K562 (cell line): ENCODE measurements around the gene MRRF. TPM values are rescaled to one million over a fixed set of nuclear protein-coding genes. Genes with fewer than 3 reads are reported as not detected.
A peak's percentile ranks its signal among the peaks of the same experiment; 100 is the strongest.

Experiments used
- BHLHE40 ChIP-seq: IDR thresholded peaks from 2 replicates; pipeline ENCODE4 v1.6.1; 2011; ENCODE audit warnings: low read length, improper control_type of control experiment
- ETV6 ChIP-seq, 3 experiments: fragments of 150-350 bp in 1 of 3; sonication (generic) in 1 of 3; formaldehyde crosslinking in 1 of 3; IDR thresholded peaks; 2 replicates each; pipeline versions ENCODE4 v1.6.1 to v1.8.0; 2014 to 2022; ENCODE audit warnings: borderline replicate concordance in 2 of 3, low read depth in 2 of 3, antibody characterized with exemption in 1 of 3, low read length in 1 of 3, mild to moderate bottlenecking in 1 of 3, missing genetic modification reagents in 1 of 3
- FUS ChIP-seq: fragments of 200-400 bp; formaldehyde crosslinking; optimal IDR thresholded peaks from 2 replicates; pipeline ENCODE3; 2017; ENCODE audit warnings: low read depth, low read length
- GABPB2 ChIP-seq: fragments of 250-450 bp; sonication (Bioruptor Pico); conservative IDR thresholded peaks from 2 replicates; pipeline ENCODE4 v1.5.1; 2021; ENCODE audit warnings: mild to moderate bottlenecking
- JUNB ChIP-seq: fragments of 450-650 bp; formaldehyde crosslinking; conservative IDR thresholded peaks from 2 replicates; pipeline ENCODE4 v1.4.0; 2020; ENCODE audit warnings: mild to moderate bottlenecking
- KDM2B ChIP-seq: fragments of 250-450 bp; sonication (Bioruptor Pico); IDR thresholded peaks from 2 replicates; pipeline ENCODE4 v1.8.0; 2021; ENCODE audit warnings: mild to moderate bottlenecking, moderate library complexity
- PTRF ChIP-seq: fragments of 450-650 bp; IDR thresholded peaks from 2 replicates; pipeline ENCODE4 v1.6.1; 2016; ENCODE audit warnings: mild to moderate bottlenecking, missing genetic modification characterization, missing compliant biosample characterization
- RBM34 ChIP-seq: fragments of 200-400 bp; formaldehyde crosslinking; IDR thresholded peaks from 2 replicates; pipeline ENCODE4 v1.6.1; 2018; ENCODE audit warnings: low read length, borderline replicate concordance; ENCODE audit not compliant: insufficient read depth
- SIRT6 ChIP-seq: IDR thresholded peaks from one replicate; pipeline ENCODE4 v1.6.1; 2012; ENCODE audit warnings: low read depth, mild to moderate bottlenecking, control low read depth, inconsistent platforms, low read length, moderate library complexity
- WHSC1 ChIP-seq: IDR thresholded peaks from one replicate; pipeline ENCODE4 v1.6.1; 2012; ENCODE audit warnings: low read length, control low read depth, inconsistent platforms
- ZNF124 ChIP-seq: sonication (generic); formaldehyde crosslinking; IDR thresholded peaks from 2 replicates; pipeline ENCODE4 v1.8.1; 2022; ENCODE audit warnings: missing genetic modification reagents
- ZNF143 ChIP-seq: sonication (generic); formaldehyde crosslinking; IDR thresholded peaks from 2 replicates; pipeline ENCODE4 v1.9.0; 2022; ENCODE audit warnings: mild to moderate bottlenecking, missing genetic modification reagents
- polyA plus RNA-seq, 8 experiments: library from polyadenylated mRNA; depleted of rRNA in 4 of 8; stranded (reverse) in 5 of 8; unstranded in 3 of 8; fragments of >200 nt; fragmentation: Nextera tagmentation in 2 of 8; fragmentation: Illumina TruSeq in 1 of 8; extraction: Ambion mirVana in 2 of 8; extraction: Trizol in 1 of 8; gene quantifications; 2 replicates each; pipeline versions ENCODE4 v1.2.1 to v1.2.3, GENCODE V29; 2011 to 2014; ENCODE audit warnings: inconsistent platforms in 1 of 8, missing spikeins in 1 of 8
- total RNA-seq, 7 experiments: library from RNA; depleted of rRNA in 6 of 7; stranded (reverse); fragments of >200 nt in 6 of 7; fragmentation: Illumina TruSeq in 2 of 7; extraction: Trizol in 2 of 7; gene quantifications; 2 replicates each; pipeline versions ENCODE4 v1.2.1 to v1.2.3, GENCODE V29; 2011 to 2021; ENCODE audit warnings: low replicate concordance in 1 of 7
- TF ChIP-seq, protein P1 (sequence below): fragments of 450-650 bp; IDR thresholded peaks from 2 replicates; pipeline ENCODE4 v1.6.1; 2014; ENCODE audit warnings: low read depth, mild to moderate bottlenecking, moderate library complexity, borderline replicate concordance
- TF ChIP-seq, protein P2 (sequence below): fragments of 250-450 bp; sonication (Bioruptor Pico); IDR thresholded peaks from 2 replicates; pipeline ENCODE4 v1.8.0; 2021; ENCODE audit warnings: moderate library complexity, mild to moderate bottlenecking, inconsistent platforms
- TF ChIP-seq, protein P3 (sequence below): sonication (generic); formaldehyde crosslinking; IDR thresholded peaks from 2 replicates; pipeline ENCODE4 v1.8.0; 2022; ENCODE audit warnings: mild to moderate bottlenecking, missing genetic modification reagents
- TF ChIP-seq, protein P4 (sequence below): fragments of 450-650 bp; IDR thresholded peaks from 2 replicates; pipeline ENCODE4 v1.6.1; 2018; ENCODE audit warnings: mild to moderate bottlenecking, low read depth; ENCODE audit not compliant: partially characterized antibody
- TF ChIP-seq, protein P5 (sequence below): fragments of 450-650 bp; IDR thresholded peaks from 2 replicates; pipeline ENCODE4 v1.6.1; 2016; ENCODE audit warnings: antibody characterized with exemption
- TF ChIP-seq, protein P6 (sequence below), 2 experiments: IDR thresholded peaks; 2 replicates each; pipeline ENCODE4 v1.6.1; 2012; ENCODE audit warnings: improper control_type of control experiment in 2 of 2, low read depth in 2 of 2, low read length in 2 of 2, borderline replicate concordance in 1 of 2

Gene MRRF
- total and polyA plus RNA-seq, 9 of the 15 experiments (the other 6 are each of a cell fraction or from before 2014, with no cell fraction given) = 55.0 to 105 (median 81.2) TPM

DNA sequence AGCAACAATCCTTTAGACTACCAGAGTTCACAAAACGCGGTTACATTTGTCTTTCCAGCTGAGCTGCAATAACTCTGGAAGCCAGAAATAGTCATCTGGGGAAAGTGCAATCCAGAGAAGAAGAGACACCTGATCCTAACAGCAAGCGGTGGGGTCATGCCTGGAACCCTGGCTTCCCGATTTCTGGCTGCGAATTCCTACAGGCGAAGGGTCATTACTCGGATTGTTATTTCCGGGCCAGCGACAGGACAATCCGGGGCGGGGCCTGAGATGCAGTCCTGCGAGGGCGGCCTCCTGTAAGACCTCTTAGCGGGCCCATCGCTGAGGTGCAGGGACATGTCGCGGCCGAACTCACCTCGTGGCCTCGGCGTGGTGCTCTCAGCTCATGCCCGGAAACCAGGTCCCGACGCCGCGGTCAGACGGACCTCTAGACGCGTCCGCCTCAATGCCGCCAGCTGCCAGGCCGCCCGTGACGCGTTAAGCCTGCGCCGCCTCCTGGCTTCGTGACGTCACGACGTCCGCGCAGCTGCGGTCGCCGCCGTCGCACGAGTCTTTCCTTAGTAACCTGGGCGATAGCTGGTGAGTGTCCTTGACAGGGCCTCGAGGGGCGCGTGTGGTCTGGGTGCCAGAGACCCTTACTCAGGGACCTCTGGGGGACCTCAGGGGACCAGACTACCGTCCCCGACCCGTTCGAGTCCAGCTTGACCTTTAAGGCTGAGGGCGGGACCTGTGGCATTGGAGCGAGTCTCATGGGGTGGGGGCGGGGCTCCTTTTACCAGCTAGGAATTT lies at the start of gene MRRF, which contains the start of gene RBM18 (continued):
- TF ChIP-seq, protein P1, sequence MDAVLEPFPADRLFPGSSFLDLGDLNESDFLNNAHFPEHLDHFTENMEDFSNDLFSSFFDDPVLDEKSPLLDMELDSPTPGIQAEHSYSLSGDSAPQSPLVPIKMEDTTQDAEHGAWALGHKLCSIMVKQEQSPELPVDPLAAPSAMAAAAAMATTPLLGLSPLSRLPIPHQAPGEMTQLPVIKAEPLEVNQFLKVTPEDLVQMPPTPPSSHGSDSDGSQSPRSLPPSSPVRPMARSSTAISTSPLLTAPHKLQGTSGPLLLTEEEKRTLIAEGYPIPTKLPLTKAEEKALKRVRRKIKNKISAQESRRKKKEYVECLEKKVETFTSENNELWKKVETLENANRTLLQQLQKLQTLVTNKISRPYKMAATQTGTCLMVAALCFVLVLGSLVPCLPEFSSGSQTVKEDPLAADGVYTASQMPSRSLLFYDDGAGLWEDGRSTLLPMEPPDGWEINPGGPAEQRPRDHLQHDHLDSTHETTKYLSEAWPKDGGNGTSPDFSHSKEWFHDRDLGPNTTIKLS = peak; percentile 69; the same call in 1 of the 2 replicates
- TF ChIP-seq WHSC1 = no peak
- TF ChIP-seq KDM2B (CRISPR knock-in tag) = no peak
- no peak for TF ChIP-seq GABPB2 (CRISPR knock-in tag)
- TF ChIP-seq, protein P2, sequence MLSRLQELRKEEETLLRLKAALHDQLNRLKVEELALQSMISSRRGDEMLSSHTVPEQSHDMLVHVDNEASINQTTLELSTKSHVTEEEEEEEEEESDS = no peak
- no peak for TF ChIP-seq ETV6 (IDR thresholded peaks at IDR 0.05; ENCODE audit: borderline replicate concordance in 1 of 2, low read depth in 2 of 2, low read length in 1 of 2)
- TF ChIP-seq ETV6 (CRISPR knock-in tag; IDR thresholded peaks at IDR 0.05; ENCODE audit: borderline replicate concordance) = 0 out of 2 replicates have a peak, but pooled peaks have one; percentile 17
- TF ChIP-seq, protein P3, sequence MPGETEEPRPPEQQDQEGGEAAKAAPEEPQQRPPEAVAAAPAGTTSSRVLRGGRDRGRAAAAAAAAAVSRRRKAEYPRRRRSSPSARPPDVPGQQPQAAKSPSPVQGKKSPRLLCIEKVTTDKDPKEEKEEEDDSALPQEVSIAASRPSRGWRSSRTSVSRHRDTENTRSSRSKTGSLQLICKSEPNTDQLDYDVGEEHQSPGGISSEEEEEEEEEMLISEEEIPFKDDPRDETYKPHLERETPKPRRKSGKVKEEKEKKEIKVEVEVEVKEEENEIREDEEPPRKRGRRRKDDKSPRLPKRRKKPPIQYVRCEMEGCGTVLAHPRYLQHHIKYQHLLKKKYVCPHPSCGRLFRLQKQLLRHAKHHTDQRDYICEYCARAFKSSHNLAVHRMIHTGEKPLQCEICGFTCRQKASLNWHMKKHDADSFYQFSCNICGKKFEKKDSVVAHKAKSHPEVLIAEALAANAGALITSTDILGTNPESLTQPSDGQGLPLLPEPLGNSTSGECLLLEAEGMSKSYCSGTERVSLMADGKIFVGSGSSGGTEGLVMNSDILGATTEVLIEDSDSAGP (CRISPR knock-in tag) = 0 out of 2 replicates have a peak, but pooled peaks have one; percentile 67
- TF ChIP-seq, protein P4, sequence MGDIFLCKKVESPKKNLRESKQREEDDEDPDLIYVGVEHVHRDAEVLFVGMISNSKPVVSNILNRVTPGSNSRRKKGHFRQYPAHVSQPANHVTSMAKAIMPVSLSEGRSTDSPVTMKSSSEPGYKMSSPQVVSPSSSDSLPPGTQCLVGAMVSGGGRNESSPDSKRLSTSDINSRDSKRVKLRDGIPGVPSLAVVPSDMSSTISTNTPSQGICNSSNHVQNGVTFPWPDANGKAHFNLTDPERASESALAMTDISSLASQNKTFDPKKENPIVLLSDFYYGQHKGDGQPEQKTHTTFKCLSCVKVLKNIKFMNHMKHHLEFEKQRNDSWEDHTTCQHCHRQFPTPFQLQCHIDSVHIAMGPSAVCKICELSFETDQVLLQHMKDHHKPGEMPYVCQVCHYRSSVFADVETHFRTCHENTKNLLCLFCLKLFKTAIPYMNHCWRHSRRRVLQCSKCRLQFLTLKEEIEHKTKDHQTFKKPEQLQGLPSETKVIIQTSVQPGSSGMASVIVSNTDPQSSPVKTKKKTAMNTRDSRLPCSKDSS = no peak
- TF ChIP-seq, protein P5, sequence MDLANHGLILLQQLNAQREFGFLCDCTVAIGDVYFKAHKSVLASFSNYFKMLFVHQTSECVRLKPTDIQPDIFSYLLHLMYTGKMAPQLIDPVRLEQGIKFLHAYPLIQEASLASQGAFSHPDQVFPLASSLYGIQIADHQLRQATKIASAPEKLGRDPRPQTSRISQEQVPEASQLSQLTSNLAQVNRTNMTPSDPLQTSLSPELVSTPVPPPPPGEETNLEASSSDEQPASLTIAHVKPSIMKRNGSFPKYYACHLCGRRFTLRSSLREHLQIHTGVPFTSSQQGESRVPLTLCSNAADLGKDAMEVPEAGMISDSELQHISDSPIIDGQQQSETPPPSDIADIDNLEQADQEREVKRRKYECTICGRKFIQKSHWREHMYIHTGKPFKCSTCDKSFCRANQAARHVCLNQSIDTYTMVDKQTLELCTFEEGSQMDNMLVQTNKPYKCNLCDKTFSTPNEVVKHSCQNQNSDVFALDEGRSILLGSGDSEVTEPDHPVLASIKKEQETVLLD = peak; percentile 92
- no peak for TF ChIP-seq ZNF143 (CRISPR knock-in tag)
- TF ChIP-seq, protein P6, sequence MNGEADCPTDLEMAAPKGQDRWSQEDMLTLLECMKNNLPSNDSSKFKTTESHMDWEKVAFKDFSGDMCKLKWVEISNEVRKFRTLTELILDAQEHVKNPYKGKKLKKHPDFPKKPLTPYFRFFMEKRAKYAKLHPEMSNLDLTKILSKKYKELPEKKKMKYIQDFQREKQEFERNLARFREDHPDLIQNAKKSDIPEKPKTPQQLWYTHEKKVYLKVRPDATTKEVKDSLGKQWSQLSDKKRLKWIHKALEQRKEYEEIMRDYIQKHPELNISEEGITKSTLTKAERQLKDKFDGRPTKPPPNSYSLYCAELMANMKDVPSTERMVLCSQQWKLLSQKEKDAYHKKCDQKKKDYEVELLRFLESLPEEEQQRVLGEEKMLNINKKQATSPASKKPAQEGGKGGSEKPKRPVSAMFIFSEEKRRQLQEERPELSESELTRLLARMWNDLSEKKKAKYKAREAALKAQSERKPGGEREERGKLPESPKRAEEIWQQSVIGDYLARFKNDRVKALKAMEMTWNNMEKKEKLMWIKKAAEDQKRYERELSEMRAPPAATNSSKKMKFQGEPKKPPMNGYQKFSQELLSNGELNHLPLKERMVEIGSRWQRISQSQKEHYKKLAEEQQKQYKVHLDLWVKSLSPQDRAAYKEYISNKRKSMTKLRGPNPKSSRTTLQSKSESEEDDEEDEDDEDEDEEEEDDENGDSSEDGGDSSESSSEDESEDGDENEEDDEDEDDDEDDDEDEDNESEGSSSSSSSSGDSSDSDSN (IDR thresholded peaks at IDR 0.05; ENCODE audit: borderline replicate concordance in 1 of 2, low read depth in 2 of 2, low read length in 2 of 2) = no peak
- no peak for TF ChIP-seq RBM34
- no peak for TF ChIP-seq JUNB (CRISPR knock-in tag)
- TF ChIP-seq SIRT6 = no peak
- no peak for TF ChIP-seq PTRF (tag)
- peak; percentile 92 for TF ChIP-seq BHLHE40
- no peak for TF ChIP-seq ZNF124 (CRISPR knock-in tag)
- no peak for TF ChIP-seq FUS
